T47D (cell line): ENCODE measurements around the gene THPO.

Experiments
- DNase-seq, 2 experiments: peaks; one replicate each; pipeline versions ENCODE4 v3.0.0 to v3.0.0-alpha.2; 2011 to 2012; ENCODE audit warnings: low read depth in 1 of 2, low spot score in 1 of 2
- JUND ChIP-seq: IDR thresholded peaks from 2 replicates; pipeline ENCODE4 v1.6.1; 2012; ENCODE audit warnings: low read depth
- in situ Hi-C: cut with HindIII; loops from 2 replicates; pipeline ENCODE4 v1.10.0; 2016; ENCODE audit warnings: low sequenced_read_pairs, low pct_unique_long_range_greater_than_20kb

The THPO gene

DNA sequence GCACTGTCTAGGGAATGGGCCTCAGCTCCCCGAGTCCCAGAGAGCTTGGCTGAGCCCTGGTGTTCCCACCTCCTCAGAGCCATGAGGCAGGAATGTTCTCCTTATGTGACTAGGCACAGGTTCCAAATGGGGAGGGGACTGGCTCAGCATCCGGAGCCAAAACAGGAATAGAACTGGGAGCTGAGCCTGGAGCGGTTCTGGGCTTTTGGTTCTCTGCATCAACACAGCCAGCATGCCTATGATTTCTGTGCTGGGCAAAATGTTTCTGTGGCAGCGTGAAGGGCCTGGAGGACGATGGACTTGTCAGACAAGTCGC is 40.6 kb downstream of the THPO start, which contains the start of gene FAM131A:
TSS of gene FAM131A (plus strand) at position 202 of the 316 bp plus-strand sequence. CDS start at position 233, 31 bp downstream.
- in situ Hi-C loops, result no loop called here
- DNase-seq, result no peak
- no peak for TF ChIP-seq JUND

DNA sequence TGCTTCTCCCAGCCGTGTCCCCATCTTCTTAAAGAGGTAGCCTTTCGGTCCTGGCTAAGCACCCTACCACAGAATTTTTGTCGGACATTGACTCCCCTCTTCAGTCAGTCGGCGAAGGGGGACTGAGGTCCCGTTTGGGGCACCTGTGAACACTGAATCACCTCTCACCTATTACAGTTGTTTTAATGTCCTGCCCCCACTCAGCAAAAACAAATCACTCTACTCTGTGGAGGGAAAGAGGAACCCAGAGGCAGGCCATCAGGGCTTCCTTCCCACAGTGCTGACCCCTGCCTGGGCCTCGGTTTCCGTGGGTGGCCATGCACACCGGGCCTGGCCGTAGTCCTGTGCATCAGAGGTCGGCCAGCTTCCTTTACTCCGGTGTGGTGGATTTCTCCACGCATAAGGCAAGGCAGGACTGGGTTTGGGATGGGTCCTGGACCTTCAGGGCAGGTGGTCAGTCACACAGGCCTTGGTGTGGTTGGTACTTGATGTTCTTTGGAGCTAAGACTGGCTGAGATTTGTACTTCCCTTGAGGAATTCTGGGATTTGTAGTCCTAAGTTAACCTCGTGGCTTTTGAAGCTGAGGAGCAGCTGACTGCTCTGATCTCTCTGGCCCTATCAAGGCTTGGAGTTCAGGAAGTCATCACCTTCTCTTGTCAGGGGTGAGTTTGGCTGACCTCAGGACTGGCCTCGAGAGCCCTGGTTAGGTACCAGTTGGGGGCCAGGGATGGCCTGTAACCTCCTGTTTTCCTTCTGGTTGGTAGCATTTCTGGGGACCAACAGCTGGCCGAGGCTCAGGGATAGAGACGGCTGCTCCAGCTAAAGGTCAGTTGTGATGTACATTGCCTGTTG is 41.2 kb downstream of the THPO start:
- peak; percentile 72 to 86 for DNase-seq
- no peak for TF ChIP-seq JUND
- in situ Hi-C loops, result no loop called here

DNA sequence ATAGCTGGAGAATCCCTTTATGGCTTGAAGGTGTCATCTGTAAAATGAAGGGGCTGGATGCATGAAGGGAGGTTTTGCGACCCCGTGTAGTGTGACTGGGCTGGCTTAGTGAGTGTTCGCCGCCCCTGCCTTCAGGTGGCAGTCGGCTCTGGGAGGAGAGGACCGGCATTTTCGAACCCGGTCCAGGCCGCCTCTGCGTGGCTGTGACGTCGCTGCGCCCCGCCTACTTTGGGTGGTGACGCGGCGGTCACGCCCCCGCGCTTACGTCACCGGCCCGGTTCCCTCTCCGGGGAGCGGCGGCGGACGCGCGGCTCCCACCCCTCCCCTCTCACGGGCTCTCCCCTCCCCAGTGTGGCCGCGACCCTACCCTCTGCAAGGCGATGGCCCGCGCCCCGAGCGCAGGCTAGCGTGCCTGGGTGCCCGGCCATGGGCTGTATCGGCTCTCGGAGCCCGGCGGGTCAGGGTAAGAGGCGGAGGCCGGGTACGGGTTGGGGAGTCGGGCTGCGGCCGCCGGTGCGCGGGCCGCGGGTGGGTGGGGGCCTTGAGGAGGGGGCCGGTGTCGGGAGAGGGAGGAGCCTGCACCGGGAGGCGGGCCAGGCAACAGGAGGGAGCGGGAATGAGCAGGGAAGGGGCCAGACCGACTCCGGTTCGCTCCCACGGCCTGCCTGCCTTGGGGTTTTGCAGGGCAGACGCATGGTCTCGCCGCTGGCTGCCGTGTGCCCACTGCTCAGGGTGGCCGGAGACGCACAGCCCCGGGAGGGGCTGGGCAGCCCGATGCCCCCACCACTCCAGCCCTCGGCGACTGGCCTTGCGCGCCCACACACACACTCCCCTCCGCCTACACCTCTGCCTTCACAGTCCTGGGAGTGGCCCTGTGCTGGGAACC is 42.1 kb downstream of the THPO start:
- TF ChIP-seq JUND, result no peak; the same call in 1 of the 2 replicates
- in situ Hi-C loops, result no loop called here
- peak; percentile 94 to 97 for DNase-seq

DNA sequence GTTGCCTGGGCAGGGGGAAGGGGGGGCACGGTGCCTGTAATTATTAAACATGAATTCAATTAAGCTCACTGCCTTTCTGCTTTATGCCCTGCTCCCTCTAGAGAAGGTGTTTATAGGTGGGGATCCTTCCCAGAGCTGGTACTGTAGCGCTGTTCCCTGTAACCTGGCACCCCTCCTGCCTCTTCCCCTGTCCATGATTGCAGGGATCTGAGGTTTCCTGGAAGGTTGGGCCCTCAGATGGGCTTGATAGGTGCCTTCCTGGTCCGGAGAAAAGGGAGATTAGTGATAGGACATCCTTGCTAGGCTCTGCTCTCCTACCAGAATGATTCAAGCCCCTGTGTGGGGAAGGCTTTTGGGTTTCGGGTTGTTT is 42.7 kb downstream of the THPO start:
- peak in 1 of 2 experiments; percentile 55 for DNase-seq
- in situ Hi-C loops, result no loop called here
- no peak for TF ChIP-seq JUND

DNA sequence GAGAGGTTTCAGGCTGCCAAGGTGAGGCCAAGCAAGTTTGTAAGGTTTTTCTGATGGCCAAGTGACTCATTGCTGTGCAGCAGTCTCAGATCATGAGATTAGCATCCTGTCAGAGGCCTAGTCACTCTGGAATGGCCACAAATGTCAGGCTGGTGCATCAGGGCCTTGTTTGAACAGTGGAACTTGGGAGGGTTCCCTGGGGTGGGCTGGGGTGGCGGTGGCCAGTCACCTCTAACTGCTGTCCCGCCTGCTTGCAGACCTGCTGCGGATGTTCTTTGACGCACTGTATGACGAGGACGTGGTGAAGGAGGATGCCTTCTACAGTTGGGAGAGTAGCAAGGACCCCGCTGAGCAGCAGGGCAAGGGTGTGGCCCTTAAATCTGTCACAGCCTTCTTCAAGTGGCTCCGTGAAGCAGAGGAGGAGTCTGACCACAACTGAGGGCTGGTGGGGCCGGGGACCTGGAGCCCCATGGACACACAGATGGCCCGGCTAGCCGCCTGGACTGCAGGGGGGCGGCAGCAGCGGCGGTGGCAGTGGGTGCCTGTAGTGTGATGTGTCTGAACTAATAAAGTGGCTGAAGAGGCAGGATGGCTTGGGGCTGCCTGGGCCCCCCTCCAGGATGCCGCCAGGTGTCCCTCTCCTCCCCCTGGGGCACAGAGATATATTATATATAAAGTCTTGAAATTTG is 43.4 kb downstream of the THPO start:
- DNase-seq, result peak; percentile 64 to 78
- peak; percentile 58; the same call in 1 of the 2 replicates for TF ChIP-seq JUND
- in situ Hi-C loops, result no loop called here

DNA sequence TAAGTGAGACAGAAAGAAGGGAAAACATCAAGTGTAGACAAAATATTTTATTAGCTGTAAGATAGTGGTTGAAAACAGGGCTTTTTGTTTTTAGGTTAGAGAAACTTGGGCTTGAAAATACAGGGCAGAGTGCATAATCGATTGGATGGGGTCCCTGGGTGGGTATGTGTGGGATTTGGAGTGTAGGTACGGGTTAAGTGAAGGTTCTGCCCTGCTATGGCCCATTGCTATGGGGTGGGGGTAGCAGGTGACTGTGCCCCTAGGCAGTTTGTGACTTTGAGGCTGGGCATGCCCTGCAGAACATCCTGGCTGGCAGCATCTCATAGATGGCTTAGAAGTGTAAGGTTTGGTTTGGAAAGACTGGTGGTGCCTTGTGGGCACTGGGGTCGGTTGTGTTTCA is 44.3 kb downstream of the THPO start:
- in situ Hi-C loops, result no loop called here
- no peak for DNase-seq
- TF ChIP-seq JUND, result no peak

DNA sequence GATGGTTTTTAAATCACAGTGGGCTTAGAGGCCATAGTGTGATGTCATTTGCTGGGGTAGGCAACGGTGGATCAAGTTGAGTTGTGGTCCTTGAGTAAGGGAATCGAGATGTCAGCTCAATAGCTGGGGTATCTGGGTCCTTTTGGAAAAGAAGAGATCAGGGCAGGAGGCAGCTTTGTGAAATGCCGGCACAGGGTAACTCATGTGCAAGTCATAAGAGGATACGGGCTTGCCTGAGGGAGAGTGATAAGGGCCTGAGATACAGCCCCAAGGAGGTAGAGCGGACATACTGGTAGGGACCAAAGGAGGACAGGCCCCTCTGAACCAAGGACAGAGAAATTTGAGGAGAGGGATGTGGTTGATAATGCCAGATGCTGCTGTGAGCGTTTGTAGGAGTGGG is 44.8 kb downstream of the THPO start:
- DNase-seq, result no peak
- no peak for TF ChIP-seq JUND
- in situ Hi-C loops, result no loop called here

DNA sequence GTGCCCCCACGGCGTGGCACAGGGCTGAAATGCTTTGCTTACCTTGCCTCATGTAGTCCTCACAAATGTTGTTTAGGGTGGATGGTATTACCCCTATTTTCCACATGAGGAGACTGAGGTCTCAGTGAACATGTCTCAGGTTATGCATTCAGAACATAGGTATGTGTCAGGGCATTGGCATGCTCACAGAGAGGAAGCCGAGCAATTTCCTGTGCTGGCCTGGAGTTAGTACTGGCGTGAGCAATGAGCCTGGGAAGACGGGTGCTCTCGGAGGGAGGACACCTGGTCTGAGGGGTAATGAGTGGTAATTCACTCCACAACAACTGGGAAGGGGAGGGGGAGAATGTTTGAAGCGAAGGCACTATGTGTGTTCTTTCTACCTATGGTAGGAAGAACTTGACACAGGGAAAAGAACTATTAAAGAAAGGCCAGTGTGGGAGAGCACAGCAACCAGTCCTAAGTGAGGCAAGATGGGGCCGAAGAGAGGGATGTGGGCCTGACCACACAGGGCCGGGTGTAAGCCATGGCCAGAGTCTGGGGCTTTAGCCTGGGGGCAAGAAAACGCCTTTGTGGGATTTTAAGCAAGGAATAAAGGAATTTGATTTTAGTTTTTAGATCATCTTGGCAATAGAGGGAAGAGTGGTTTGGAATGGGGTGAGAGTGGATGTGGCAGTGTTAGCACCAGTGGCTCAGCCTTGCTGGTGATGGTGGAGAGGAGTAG is 45.5 kb downstream of the THPO start:
- no peak for DNase-seq
- TF ChIP-seq JUND, result no peak
- in situ Hi-C loops, result no loop called here

DNA sequence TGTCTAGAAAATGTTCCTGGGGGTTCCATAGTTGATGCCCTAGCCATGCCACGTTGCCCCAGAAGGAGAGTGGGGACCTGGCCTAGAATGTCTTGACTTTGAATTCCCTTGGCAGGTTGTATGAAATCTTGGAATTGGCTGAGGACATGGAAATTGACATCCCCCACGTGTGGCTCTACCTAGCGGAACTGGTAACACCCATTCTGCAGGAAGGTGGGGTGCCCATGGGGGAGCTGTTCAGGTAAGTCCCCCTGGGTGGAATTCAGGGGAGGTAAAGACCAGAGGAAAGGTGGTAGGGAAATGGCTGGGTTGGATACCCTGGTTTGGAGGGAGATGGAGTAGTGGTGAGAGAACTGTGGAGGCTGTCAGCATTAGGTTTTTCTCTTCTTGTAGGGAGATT is 49.5 kb downstream of the THPO start:
- in situ Hi-C loops, result no loop called here
- TF ChIP-seq JUND, result no peak
- DNase-seq, result no peak

DNA sequence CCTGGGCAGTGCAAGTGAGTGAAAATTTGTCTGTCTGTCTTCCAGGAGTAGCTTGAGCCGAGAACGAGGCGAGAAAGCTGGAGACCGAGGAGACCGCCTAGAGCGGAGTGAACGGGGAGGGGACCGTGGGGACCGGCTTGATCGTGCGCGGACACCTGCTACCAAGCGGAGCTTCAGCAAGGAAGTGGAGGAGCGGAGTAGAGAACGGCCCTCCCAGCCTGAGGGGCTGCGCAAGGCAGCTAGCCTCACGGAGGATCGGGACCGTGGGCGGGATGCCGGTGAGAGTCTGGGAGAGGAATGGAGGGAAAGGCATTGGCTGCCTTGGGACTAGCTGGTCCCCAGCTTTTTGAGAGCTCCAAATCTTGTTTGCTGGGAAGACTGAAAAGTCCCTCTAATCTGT is 50.8 kb downstream of the THPO start:
- in situ Hi-C loops, result no loop called here
- peak in 1 of 2 experiments; percentile 0 for DNase-seq
- no peak for TF ChIP-seq JUND

DNA sequence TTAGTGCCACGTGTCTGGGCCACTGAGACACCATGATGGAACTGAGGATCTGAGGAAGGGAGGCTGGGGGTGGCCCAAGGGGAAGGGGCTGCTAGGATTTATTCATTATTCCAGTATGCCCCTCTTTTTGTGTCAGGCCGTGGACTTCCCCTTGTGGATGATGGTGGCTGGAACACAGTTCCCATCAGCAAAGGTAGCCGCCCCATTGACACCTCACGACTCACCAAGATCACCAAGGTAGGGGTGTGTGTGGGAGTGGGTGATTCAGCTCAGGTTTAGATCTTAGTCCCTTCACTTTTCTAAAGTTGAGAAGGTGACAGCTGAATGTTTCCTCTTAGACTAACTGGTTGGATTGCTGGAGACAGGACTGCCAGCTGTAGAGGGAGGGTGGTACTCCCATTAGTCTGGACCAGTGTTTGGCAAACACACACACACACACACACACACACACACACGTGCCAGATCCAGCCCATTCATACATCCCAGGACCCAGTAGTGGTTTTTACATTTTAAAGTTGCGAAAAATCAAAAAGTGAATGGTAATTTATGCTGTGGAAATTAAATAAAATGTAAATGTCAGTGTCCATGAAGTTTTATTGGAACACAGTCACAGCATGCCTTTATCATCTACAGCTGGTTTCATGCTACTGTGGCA is 52.2 kb downstream of the THPO start:
- no peak for TF ChIP-seq JUND
- DNase-seq, result peak in 1 of 2 experiments; percentile 1
- in situ Hi-C loops, result no loop called here

DNA sequence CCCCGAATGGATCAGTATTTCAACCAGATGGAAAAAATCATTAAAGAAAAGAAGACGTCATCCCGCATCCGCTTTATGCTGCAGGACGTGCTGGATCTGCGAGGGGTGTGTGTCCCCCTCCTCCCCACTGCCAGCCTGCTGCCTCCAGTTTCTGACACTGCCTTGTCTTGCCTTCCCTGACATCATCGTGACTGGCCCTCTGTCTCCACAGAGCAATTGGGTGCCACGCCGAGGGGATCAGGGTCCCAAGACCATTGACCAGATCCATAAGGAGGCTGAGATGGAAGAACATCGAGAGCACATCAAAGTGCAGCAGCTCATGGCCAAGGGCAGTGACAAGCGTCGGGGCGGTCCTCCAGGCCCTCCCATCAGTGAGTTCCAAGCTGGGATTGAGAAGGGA is 52.7 kb downstream of the THPO start:
- in situ Hi-C loops, result no loop called here
- DNase-seq, result peak in 1 of 2 experiments; percentile 0

More for the DNA sequence above, 52.7 kb downstream of the THPO start:
- no peak for TF ChIP-seq JUND
